A549 (cell line): ENCODE measurements around the gene TSKU.

ENCODE experiments used
- CBX8 ChIP-seq: fragments of 200-600 bp; sonication (generic); IDR thresholded peaks from 2 replicates; pipeline ENCODE4 v1.6.1; 2016
- EP300 ChIP-seq, 2 experiments: fragments of >200 bp; sonication (Bioruptor Twin); formaldehyde crosslinking; IDR thresholded peaks; 2 replicates in 1 of 2; 3 replicates in 1 of 2; pipeline ENCODE4 v1.6.1; 2016 to 2017
- GATA3 ChIP-seq: IDR thresholded peaks from 2 replicates; pipeline ENCODE4 v1.6.1; 2012; ENCODE audit warnings: borderline replicate concordance
- HOXA7 ChIP-seq: fragments of 250-450 bp; sonication (Bioruptor Pico); IDR thresholded peaks from 2 replicates; pipeline ENCODE4 v1.5.0; 2020; ENCODE audit warnings: mild to moderate bottlenecking, moderate library complexity
- JUN ChIP-seq, 2 experiments: fragments of >200 bp; sonication (Bioruptor Twin); formaldehyde crosslinking; IDR thresholded peaks; 2 replicates in 1 of 2; 3 replicates in 1 of 2; pipeline ENCODE4 v1.6.1; 2016 to 2017
- KDM5A ChIP-seq: fragments of 200-600 bp; sonication (generic); IDR thresholded peaks from 2 replicates; pipeline ENCODE4 v1.6.1; 2016; ENCODE audit warnings: antibody characterized with exemption, mild to moderate bottlenecking
- MYC ChIP-seq: IDR thresholded peaks from 2 replicates; pipeline ENCODE4 v1.6.1; 2012; ENCODE audit warnings: mild to moderate bottlenecking, inconsistent platforms, low read length, improper control_type of control experiment, borderline replicate concordance
- NFE2L2 ChIP-seq: fragments of 150-350 bp; conservative IDR thresholded peaks from 2 replicates; pipeline ENCODE4 v1.6.1; 2014; ENCODE audit warnings: low read length
- NR3C1 ChIP-seq: fragments of >200 bp; sonication (Bioruptor Twin); formaldehyde crosslinking; IDR thresholded peaks from 3 replicates; pipeline ENCODE4 v1.6.1; 2017
- POLR2A ChIP-seq: IDR thresholded peaks from 2 replicates; pipeline ENCODE4 v1.6.1; 2012; ENCODE audit warnings: mild to moderate bottlenecking, low read length
- POLR2AphosphoS2 ChIP-seq: conservative IDR thresholded peaks from 2 replicates; pipeline ENCODE4 v1.6.1; 2012; ENCODE audit warnings: low read length, improper control_type of control experiment, inconsistent platforms
- RCOR1 ChIP-seq: fragments of 150-350 bp; IDR thresholded peaks from 2 replicates; pipeline ENCODE4 v1.6.1; 2014; ENCODE audit warnings: antibody characterized with exemption, low read length, low read depth
- RFX5 ChIP-seq: fragments of 450-650 bp; IDR thresholded peaks from 2 replicates; pipeline ENCODE4 v1.7.1; 2014; ENCODE audit warnings: antibody characterized with exemption, mild to moderate bottlenecking, moderate library complexity
- TF ChIP-seq, protein P1 (sequence below): fragments of >200 bp; sonication (Bioruptor Twin); formaldehyde crosslinking; IDR thresholded peaks from 3 replicates; pipeline ENCODE4 v1.5.1; 2016

DNA sequence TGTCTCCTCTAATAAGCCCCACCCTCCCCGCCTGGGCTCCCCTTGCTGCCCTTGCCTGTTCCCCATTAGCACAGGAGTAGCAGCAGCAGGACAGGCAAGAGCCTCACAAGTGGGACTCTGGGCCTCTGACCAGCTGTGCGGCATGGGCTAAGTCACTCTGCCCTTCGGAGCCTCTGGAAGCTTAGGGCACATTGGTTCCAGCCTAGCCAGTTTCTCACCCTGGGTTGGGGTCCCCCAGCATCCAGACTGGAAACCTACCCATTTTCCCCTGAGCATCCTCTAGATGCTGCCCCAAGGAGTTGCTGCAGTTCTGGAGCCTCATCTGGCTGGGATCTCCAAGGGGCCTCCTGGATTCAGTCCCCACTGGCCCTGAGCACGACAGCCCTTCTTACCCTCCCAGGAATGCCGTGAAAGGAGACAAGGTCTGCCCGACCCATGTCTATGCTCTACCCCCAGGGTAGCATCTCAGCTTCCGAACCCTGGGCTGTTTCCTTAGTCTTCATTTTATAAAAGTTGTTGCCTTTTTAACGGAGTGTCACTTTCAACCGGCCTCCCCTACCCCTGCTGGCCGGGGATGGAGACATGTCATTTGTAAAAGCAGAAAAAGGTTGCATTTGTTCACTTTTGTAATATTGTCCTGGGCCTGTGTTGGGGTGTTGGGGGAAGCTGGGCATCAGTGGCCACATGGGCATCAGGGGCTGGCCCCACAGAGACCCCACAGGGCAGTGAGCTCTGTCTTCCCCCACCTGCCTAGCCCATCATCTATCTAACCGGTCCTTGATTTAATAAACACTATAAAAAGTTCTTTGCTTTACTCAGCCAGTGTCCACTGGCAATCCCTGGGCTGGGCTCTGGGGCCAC is 14.4 kb downstream of the TSKU start:
- TF ChIP-seq POLR2AphosphoS2 (0 out of 2 replicates have a peak, but pooled peaks have one; percentile 24), CBX8 (no peak), POLR2A (no peak), EP300 (IDR thresholded peaks at IDR 0.05) (no peak), NFE2L2 (no peak), NR3C1 (no peak), JUN (IDR thresholded peaks at IDR 0.05) (peak; percentile 29 to 38; a peak in 3 of 5 replicates), RCOR1 (no peak), RFX5 (no peak), HOXA7 (no peak), KDM5A (no peak), GATA3 (no peak), MYC (no peak)
- TF ChIP-seq, protein P1, sequence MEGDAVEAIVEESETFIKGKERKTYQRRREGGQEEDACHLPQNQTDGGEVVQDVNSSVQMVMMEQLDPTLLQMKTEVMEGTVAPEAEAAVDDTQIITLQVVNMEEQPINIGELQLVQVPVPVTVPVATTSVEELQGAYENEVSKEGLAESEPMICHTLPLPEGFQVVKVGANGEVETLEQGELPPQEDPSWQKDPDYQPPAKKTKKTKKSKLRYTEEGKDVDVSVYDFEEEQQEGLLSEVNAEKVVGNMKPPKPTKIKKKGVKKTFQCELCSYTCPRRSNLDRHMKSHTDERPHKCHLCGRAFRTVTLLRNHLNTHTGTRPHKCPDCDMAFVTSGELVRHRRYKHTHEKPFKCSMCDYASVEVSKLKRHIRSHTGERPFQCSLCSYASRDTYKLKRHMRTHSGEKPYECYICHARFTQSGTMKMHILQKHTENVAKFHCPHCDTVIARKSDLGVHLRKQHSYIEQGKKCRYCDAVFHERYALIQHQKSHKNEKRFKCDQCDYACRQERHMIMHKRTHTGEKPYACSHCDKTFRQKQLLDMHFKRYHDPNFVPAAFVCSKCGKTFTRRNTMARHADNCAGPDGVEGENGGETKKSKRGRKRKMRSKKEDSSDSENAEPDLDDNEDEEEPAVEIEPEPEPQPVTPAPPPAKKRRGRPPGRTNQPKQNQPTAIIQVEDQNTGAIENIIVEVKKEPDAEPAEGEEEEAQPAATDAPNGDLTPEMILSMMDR, result no peak
